Uterus (tissue), 4 donors: ENCODE results near the gene TRIM34. TPM values are rescaled to one million over a fixed set of nuclear protein-coding genes. Genes with fewer than 3 reads are reported as not detected.
A peak's percentile ranks its signal among the peaks of the same experiment; 100 is the strongest.

Experiments
- DNase-seq, 2 donors: peaks; one replicate each; pipeline ENCODE4 v3.0.0-alpha.2; 2019 to 2020
- H3K27ac ChIP-seq, 2 donors: fragments of 200-600 bp; sonication (generic); 1 replicate in 1 of 2; 2 replicates in 1 of 2; pipeline ENCODE4 v1.5.1; 2016 to 2018
- H3K27me3 ChIP-seq, 2 donors: fragments of 200-600 bp; sonication (generic); one replicate each; pipeline ENCODE4 v1.5.1; 2018 to 2019; ENCODE audit warnings: control low read depth in 1 of 2
- H3K36me3 ChIP-seq, 2 donors: fragments of 200-600 bp; sonication (generic); one replicate each; pipeline ENCODE4 v1.5.1; 2019; ENCODE audit warnings: control low read depth in 1 of 2
- H3K4me1 ChIP-seq, 2 donors: fragments of 200-600 bp; sonication (generic); one replicate each; pipeline ENCODE4 v1.5.1; 2018 to 2019; ENCODE audit warnings: control low read depth in 1 of 2
- H3K4me3 ChIP-seq, 2 donors: fragments of 200-600 bp; sonication (generic); 1 replicate in 1 of 2; 2 replicates in 1 of 2; pipeline ENCODE4 v1.5.1; 2018 to 2019; ENCODE audit warnings: mild to moderate bottlenecking in 1 of 2
- H3K9me3 ChIP-seq, 2 donors: fragments of 200-600 bp; sonication (generic); one replicate each; pipeline ENCODE4 v1.5.1; 2019; ENCODE audit warnings: control low read depth in 1 of 2
- POLR2A ChIP-seq, 2 donors: fragments of 450-650 bp; IDR thresholded peaks; one replicate each; pipeline ENCODE4 v1.6.1; 2016; ENCODE audit warnings: antibody characterized with exemption in 2 of 2, mild to moderate bottlenecking in 1 of 2, moderate library complexity in 1 of 2
- intact Hi-C: fragments of 100-400 bp; cut with DNase I; formaldehyde crosslinking; loops from one replicate; pipeline ENCODE4 v1.15.1; 2023; ENCODE audit warnings: low total_unique reads
- total RNA-seq, 4 donors: library from RNA; depleted of rRNA in 3 of 4; stranded (reverse); fragments of >200 nt in 3 of 4; gene quantifications; one replicate each; pipeline versions ENCODE4 v1.1.0 to v1.2.4, GENCODE V29; 2014 to 2023
- TF ChIP-seq, protein P1 (sequence below), 4 experiments: fragments of 200-600 bp in 2 of 4; fragments of 450-650 bp in 2 of 4; sonication (generic) in 2 of 4; IDR thresholded peaks; one replicate each; pipeline ENCODE4 v1.5.1; 2016 to 2019; ENCODE audit warnings: antibody characterized with exemption in 4 of 4, mild to moderate bottlenecking in 2 of 4, moderate library complexity in 1 of 4
- donor health status: DM: yes; HTN: yes; CAD: no.

The TRIM34 gene
- total RNA-seq, 4 donors from 2014 or later = 1.5 to 12.2 (median 6.0) TPM

DNA sequence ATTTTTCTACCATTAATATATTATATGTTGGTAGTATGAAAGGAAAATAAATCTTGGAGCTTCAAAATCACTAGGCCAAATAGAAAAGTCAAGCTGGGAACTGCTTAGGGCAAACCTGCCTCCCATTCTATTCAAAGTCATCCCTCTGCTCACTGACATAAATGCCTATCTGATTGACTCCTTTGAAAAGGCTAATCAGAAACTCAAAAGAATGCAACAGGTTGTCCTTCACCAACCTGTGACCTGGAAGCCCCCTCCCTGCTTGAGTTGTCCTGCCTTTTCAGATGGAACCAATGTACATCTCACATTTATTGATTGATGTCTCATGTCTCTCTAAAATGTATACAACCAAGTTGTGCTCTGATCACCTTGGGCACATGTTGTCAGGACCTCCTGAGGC is 3.2 kb upstream of the TRIM34 start:
- no peaks in the 10 kb centered on the region for H3K27me3 ChIP-seq
- no peaks in the 10 kb centered on the region for H3K36me3 ChIP-seq
- no peak overlapping the region for H3K4me3 ChIP-seq
- DNase-seq = no peak
- H3K27ac ChIP-seq = peak overlapping the region in 1 of 2 donors; percentile 43
- H3K4me1 ChIP-seq = no peaks in the 10 kb centered on the region
- H3K9me3 ChIP-seq = no peaks in the 10 kb centered on the region
- intact Hi-C loops = no loop called here
- no peak for TF ChIP-seq POLR2A (IDR thresholded peaks at IDR 0.05)

DNA sequence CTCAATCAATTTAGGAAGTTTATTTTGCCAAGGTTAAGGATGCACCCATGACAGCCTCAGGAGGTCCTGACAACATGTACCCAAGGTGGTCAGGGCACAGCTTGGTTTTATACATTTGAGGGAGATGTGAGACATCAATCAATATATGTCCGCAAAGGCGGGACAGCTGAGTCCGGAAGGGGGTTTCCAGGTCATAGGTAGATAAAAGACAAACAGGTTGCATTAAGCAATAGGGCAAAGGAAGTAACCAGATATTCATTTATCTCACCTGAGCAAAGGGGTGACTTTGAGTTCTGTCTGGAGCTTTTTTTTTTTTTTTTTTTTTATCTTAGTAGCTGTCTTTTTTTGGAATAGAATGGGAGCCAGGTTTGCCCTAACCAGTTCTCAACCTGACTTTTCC is 2.0 kb upstream of the TRIM34 start:
- Histone ChIP-seq H3K27me3 (no peaks in the 10 kb centered on the region), H3K27ac (no peak overlapping the region), H3K36me3 (no peaks in the 10 kb centered on the region), H3K4me1 (no peaks in the 10 kb centered on the region), H3K9me3 (no peaks in the 10 kb centered on the region), H3K4me3 (no peak overlapping the region)
- intact Hi-C loops = no loop called here
- TF ChIP-seq, protein P1, sequence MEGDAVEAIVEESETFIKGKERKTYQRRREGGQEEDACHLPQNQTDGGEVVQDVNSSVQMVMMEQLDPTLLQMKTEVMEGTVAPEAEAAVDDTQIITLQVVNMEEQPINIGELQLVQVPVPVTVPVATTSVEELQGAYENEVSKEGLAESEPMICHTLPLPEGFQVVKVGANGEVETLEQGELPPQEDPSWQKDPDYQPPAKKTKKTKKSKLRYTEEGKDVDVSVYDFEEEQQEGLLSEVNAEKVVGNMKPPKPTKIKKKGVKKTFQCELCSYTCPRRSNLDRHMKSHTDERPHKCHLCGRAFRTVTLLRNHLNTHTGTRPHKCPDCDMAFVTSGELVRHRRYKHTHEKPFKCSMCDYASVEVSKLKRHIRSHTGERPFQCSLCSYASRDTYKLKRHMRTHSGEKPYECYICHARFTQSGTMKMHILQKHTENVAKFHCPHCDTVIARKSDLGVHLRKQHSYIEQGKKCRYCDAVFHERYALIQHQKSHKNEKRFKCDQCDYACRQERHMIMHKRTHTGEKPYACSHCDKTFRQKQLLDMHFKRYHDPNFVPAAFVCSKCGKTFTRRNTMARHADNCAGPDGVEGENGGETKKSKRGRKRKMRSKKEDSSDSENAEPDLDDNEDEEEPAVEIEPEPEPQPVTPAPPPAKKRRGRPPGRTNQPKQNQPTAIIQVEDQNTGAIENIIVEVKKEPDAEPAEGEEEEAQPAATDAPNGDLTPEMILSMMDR (IDR thresholded peaks at IDR 0.05) = no peak
- no peak for TF ChIP-seq POLR2A (IDR thresholded peaks at IDR 0.05)
- DNase-seq = no peak

DNA sequence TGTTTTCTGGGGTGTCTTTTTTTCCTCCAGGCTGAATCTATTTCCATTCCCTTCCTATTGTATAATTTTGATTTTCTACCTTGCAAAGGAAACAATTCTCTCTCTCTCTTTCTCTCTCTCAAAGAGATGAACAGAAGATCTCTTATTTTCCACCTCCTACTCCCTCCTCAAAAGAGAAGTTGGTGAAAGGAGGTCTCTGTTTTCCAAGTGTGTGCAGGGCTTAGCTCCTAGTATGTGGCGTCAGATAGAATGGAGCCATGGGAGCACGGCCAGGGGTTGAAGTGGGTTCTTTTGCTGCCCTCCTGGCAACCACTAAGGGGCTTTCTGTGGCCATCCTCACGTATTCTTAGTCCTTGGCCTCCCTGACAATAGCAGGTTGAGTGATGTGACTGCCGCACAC is 480 bp downstream of the TRIM34 start:
- H3K9me3 ChIP-seq = no peaks in the 10 kb centered on the region
- intact Hi-C loops = no loop called here

DNA sequence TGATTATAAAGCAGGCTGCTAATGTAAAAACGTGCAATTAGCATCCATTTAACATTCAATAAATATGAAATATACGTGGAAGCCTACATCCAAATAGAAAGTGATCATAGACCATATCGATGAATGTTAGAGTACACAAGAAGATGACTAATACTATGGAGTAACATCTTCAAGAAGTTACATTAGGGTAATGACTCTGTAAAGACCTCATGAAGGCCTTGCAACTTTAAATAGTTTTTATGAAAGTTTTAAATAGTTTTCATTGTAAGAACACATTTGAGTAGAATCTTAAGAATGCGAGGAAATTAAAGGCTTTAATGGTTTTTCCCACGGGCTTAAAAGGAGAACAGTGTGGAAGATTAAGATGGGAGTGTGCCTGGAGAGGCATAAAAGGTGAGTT is 1.4 kb downstream of the TRIM34 start:
- no peak for DNase-seq
- H3K9me3 ChIP-seq = no peaks in the 10 kb centered on the region
- no peaks in the 10 kb centered on the region for H3K36me3 ChIP-seq
- intact Hi-C loops = no loop called here
- no peaks in the 10 kb centered on the region for H3K27me3 ChIP-seq
- no peak overlapping the region for H3K27ac ChIP-seq
- no peak overlapping the region for H3K4me3 ChIP-seq
- H3K4me1 ChIP-seq = no peaks in the 10 kb centered on the region
- no peak for TF ChIP-seq POLR2A (IDR thresholded peaks at IDR 0.05)
- TF ChIP-seq, protein P1 (IDR thresholded peaks at IDR 0.05) = no peak

More for the DNA sequence above, 480 bp downstream of the TRIM34 start:
- no peak for DNase-seq
- Histone ChIP-seq H3K27ac (peak overlapping the region; percentile 71 to 77), H3K36me3 (no peaks in the 10 kb centered on the region), H3K4me1 (no peaks in the 10 kb centered on the region), H3K4me3 (peak overlapping the region; percentile 47 to 51), H3K27me3 (no peaks in the 10 kb centered on the region)
- TF ChIP-seq POLR2A (IDR thresholded peaks at IDR 0.05) = no peak
- TF ChIP-seq, protein P1 (IDR thresholded peaks at IDR 0.05) = no peak

DNA sequence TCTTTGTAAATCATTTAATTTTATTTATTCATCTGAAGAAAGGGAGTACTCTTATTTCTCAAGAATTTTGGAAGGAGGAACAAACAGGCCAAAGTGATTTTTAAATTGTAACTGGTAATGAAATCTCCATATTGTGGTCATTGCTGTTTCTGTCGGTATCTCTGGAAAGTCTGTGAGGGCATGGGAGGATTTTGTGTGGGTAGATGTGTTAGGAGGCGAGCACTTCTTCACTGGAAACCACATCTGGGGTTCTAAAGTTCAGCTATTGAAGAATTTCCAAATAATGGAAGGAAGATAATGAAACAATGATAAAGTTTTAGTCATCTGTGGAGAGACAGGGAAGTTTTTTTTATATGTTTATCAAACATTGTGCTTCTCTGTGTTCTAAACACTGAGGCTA is 6.6 kb downstream of the TRIM34 start:
- Histone ChIP-seq H3K4me3 (no peak overlapping the region), H3K27me3 (no peaks in the 10 kb centered on the region), H3K9me3 (no peaks in the 10 kb centered on the region), H3K4me1 (no peaks in the 10 kb centered on the region), H3K36me3 (no peaks in the 10 kb centered on the region), H3K27ac (no peak overlapping the region)
- no peak for TF ChIP-seq POLR2A (IDR thresholded peaks at IDR 0.05)
- TF ChIP-seq, protein P1 (IDR thresholded peaks at IDR 0.05) = no peak
- no peak for DNase-seq
- intact Hi-C loops = no loop called here
